ENCODE measurements around the gene TUNAR. TPM values are rescaled to one million over a fixed set of nuclear protein-coding genes. Genes with fewer than 3 reads are reported as not detected.

TUNAR gene
- total and polyA plus RNA-seq, 2 of the 4 experiments (the other 2 are of a cell fraction), result not detected

DNA sequence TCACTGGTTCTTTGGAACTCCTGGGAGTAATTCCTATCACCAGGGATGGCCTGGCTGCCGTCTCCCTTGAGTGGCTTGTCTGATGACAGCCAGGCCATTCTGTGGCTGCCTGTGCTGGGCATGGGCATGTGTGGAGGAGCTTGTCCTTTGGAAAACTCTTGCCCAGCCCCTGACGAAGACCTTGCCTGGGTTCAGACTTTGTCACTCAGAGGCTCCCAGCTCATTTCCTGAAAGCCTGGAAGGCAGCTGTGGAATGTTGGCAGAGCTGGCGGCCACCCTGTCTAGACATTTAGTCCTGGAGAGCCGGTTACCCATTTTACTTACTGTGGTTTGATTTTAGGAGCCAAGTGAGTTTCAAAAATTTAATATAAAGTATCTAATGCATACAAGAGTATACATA, 34.0 kb downstream of the TUNAR start:
- Histone ChIP-seq H3K36me3 (ENCODE audit: control insufficient read depth, insufficient read depth, low read length) (no peaks in the 10 kb centered on the region), H3K4ac (ENCODE audit: low read depth, low read length) (no peak overlapping the region), H2BK15ac (ENCODE audit: low read depth, low read length) (no peak overlapping the region), H2AK5ac (ENCODE audit: low read depth, low read length) (no peak overlapping the region), H4K5ac (ENCODE audit: low read depth, low read length) (no peak overlapping the region), H3K23ac (ENCODE audit: low read depth, low read length) (no peak overlapping the region), H3K18ac (ENCODE audit: low read depth, low read length) (no peak overlapping the region), H3K79me1 (ENCODE audit: low read depth in 1 of 2, low read length in 2 of 2) (no peaks in the 10 kb centered on the region), H2BK120ac (ENCODE audit: low read depth, low read length) (no peak overlapping the region), H2AFZ (replicated peaks; ENCODE audit: low read length, poor library complexity) (no peak overlapping the region), H3K9me1 (ENCODE audit: insufficient read depth, low read length) (no peaks in the 10 kb centered on the region), H3K14ac (replicated peaks; ENCODE audit: low read depth, low read length) (no peak overlapping the region), H4K20me1 (ENCODE audit: insufficient read depth, low read length) (no peaks in the 10 kb centered on the region), H2BK20ac (ENCODE audit: low read depth, low read length) (no peak overlapping the region), H4K91ac (ENCODE audit: insufficient read depth, low read depth, low read length) (no peak overlapping the region), H2BK5ac (ENCODE audit: low read depth, low read length, poor library complexity, severe bottlenecking) (no peak overlapping the region), H4K8ac (ENCODE audit: low read depth in 2 of 2, low read length in 2 of 2) (no peak overlapping the region), H3K27me3 (ENCODE audit: control insufficient read depth, insufficient read depth, low read length) (no peaks in the 10 kb centered on the region), H2AK9ac (replicated peaks; ENCODE audit: low read depth, low read length, poor library complexity) (no peak overlapping the region), H3K27ac (ENCODE audit: insufficient read depth, low read length) (no peak overlapping the region), H3K9ac (ENCODE audit: low read depth, low read length) (no peak overlapping the region), H3K4me2 (ENCODE audit: low read depth, low read length) (no peak overlapping the region), H3K9me3 (ENCODE audit: control insufficient read depth, insufficient read depth, low read length) (no peaks in the 10 kb centered on the region), H3K4me3 (ENCODE audit: insufficient read depth, low read depth, low read length) (no peak overlapping the region), H3K4me1 (ENCODE audit: control insufficient read depth, insufficient read depth, low read length) (no peaks in the 10 kb centered on the region), H3K56ac (ENCODE audit: extremely low read depth, insufficient read depth, low read length) (no peak overlapping the region)
- WGBS, 2 experiments (ENCODE audit: extremely low coverage in 2 of 2, insufficient read length in 1 of 2), result 20% methylated on average over 1 of the region's 4 CpGs; no CpG with 5 or more reads in 1 of the 2 experiments
- no TSS peak for BruUV-seq (replicated peaks)
- ATAC-seq (ENCODE audit: low read depth) (no peak), DNase-seq (no peak)
- no peak for TF ChIP-seq RCOR1 (IDR thresholded peaks at IDR 0.05; ENCODE audit: insufficient replicate concordance, low read length)
- no peak for TF ChIP-seq NFE2L2 (IDR thresholded peaks at IDR 0.05; ENCODE audit: low read depth, low read length)
- no peak for TF ChIP-seq POLR2A (IDR thresholded peaks at IDR 0.05; ENCODE audit: low read depth, low read length)
- TF ChIP-seq, protein P1, sequence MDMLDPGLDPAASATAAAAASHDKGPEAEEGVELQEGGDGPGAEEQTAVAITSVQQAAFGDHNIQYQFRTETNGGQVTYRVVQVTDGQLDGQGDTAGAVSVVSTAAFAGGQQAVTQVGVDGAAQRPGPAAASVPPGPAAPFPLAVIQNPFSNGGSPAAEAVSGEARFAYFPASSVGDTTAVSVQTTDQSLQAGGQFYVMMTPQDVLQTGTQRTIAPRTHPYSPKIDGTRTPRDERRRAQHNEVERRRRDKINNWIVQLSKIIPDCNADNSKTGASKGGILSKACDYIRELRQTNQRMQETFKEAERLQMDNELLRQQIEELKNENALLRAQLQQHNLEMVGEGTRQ (IDR thresholded peaks at IDR 0.05; ENCODE audit: low read depth, low read length), result no peak
- no peak for TF ChIP-seq MAZ (IDR thresholded peaks at IDR 0.05; ENCODE audit: borderline replicate concordance, low read depth, low read length)
- TF ChIP-seq CHD1 (IDR thresholded peaks at IDR 0.05; ENCODE audit: low read depth, low read length), result no peak
- no peak for TF ChIP-seq BHLHE40 (IDR thresholded peaks at IDR 0.05; ENCODE audit: low read depth, low read length)
- no peak for TF ChIP-seq CEBPB (IDR thresholded peaks at IDR 0.05; ENCODE audit: low read depth, low read length)
- TF ChIP-seq RFX5 (IDR thresholded peaks at IDR 0.05; ENCODE audit: low read depth, low read length), result no peak
- TF ChIP-seq SMC3 (IDR thresholded peaks at IDR 0.05; ENCODE audit: low read depth, low read length), result no peak
- TF ChIP-seq, protein P2, sequence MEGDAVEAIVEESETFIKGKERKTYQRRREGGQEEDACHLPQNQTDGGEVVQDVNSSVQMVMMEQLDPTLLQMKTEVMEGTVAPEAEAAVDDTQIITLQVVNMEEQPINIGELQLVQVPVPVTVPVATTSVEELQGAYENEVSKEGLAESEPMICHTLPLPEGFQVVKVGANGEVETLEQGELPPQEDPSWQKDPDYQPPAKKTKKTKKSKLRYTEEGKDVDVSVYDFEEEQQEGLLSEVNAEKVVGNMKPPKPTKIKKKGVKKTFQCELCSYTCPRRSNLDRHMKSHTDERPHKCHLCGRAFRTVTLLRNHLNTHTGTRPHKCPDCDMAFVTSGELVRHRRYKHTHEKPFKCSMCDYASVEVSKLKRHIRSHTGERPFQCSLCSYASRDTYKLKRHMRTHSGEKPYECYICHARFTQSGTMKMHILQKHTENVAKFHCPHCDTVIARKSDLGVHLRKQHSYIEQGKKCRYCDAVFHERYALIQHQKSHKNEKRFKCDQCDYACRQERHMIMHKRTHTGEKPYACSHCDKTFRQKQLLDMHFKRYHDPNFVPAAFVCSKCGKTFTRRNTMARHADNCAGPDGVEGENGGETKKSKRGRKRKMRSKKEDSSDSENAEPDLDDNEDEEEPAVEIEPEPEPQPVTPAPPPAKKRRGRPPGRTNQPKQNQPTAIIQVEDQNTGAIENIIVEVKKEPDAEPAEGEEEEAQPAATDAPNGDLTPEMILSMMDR (conservative IDR thresholded peaks at IDR 0.05; ENCODE audit: low read depth, low read length), result no peak
- TF ChIP-seq, protein P3, sequence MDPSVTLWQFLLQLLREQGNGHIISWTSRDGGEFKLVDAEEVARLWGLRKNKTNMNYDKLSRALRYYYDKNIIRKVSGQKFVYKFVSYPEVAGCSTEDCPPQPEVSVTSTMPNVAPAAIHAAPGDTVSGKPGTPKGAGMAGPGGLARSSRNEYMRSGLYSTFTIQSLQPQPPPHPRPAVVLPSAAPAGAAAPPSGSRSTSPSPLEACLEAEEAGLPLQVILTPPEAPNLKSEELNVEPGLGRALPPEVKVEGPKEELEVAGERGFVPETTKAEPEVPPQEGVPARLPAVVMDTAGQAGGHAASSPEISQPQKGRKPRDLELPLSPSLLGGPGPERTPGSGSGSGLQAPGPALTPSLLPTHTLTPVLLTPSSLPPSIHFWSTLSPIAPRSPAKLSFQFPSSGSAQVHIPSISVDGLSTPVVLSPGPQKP (IDR thresholded peaks at IDR 0.05; ENCODE audit: borderline replicate concordance, low read depth, low read length), result no peak
- no peak for TF ChIP-seq MAFK (IDR thresholded peaks at IDR 0.05; ENCODE audit: low read depth, low read length)
- no peak for TF ChIP-seq MXI1 (IDR thresholded peaks at IDR 0.05; ENCODE audit: borderline replicate concordance, low read depth, low read length)
- no peak for TF ChIP-seq FOS (IDR thresholded peaks at IDR 0.05; ENCODE audit: low read depth, low read length)
- TF ChIP-seq RAD21 (IDR thresholded peaks at IDR 0.05; ENCODE audit: low read length), result no peak
- ChIA-PET CTCF (no interaction called here), POLR2A (ENCODE audit: unreplicated experiment) (no interaction called here)
- in situ Hi-C loops (cut with MboI; ENCODE audit: low sequenced_read_pairs) (no loop called here), dilution Hi-C loops (cut with HindIII; ENCODE audit: low sequenced_read_pairs, unreplicated experiment) (no loop called here), intact Hi-C loops (cut with micrococcal nuclease) (no loop called here)
